ENCODE measurements around the gene SEMA3E.

Gene SEMA3E

GRCh38 chr7:83339907-83340306 is 309.0 kb downstream of the SEMA3E start:
- Histone ChIP-seq H3K4me2 (ENCODE audit: low read length) (no peak overlapping the region), H4K20me1 (ENCODE audit: insufficient read depth, low read length) (no peaks in the 10 kb centered on the region), H3K9ac (ENCODE audit: low read length) (no peak overlapping the region), H3K27me3 (ENCODE audit: insufficient read depth, low read length) (no peaks in the 10 kb centered on the region), H3F3A (ENCODE audit: insufficient read depth, low read length) (no peaks in the 10 kb centered on the region), H3K4me3 (ENCODE audit: low read depth, low read length, poor library complexity, severe bottlenecking) (no peak overlapping the region), H3K4me1 (ENCODE audit: insufficient read depth, low read length, severe bottlenecking) (no peaks in the 10 kb centered on the region), H3K27ac (ENCODE audit: low read depth, low read length, poor library complexity, severe bottlenecking) (no peak overlapping the region), H3K79me2 (ENCODE audit: insufficient read depth, low read length) (no peaks in the 10 kb centered on the region), H3K9me3 (ENCODE audit: low read length) (no peaks in the 10 kb centered on the region), H3K36me3 (ENCODE audit: insufficient read depth, low read length) (no peaks in the 10 kb centered on the region), H2AFZ (ENCODE audit: low read length) (no peak overlapping the region), H3K9me2 (ENCODE audit: low read depth, low read length) (no peaks in the 10 kb centered on the region)
- TF ChIP-seq EZH2 (IDR thresholded peaks at IDR 0.05; ENCODE audit: borderline replicate concordance, low read length) (no peak), CTCF (IDR thresholded peaks at IDR 0.05; ENCODE audit: low read length) (no peak)

- H3K4me1 ChIP-seq (ENCODE audit: insufficient read depth, low read length, severe bottlenecking): no peaks in the 10 kb centered on the region
- no peaks in the 10 kb centered on the region for H3K27me3 ChIP-seq (ENCODE audit: insufficient read depth, low read length)
- no peaks in the 10 kb centered on the region for H4K20me1 ChIP-seq (ENCODE audit: insufficient read depth, low read length)
- no peaks in the 10 kb centered on the region for H3F3A ChIP-seq (ENCODE audit: insufficient read depth, low read length)
- TF ChIP-seq CTCF (IDR thresholded peaks at IDR 0.05; ENCODE audit: low read length) (no peak), EZH2 (IDR thresholded peaks at IDR 0.05; ENCODE audit: borderline replicate concordance, low read length) (no peak)
- no peak overlapping the region for H3K4me3 ChIP-seq (ENCODE audit: low read depth, low read length, poor library complexity, severe bottlenecking)
- no peaks in the 10 kb centered on the region for H3K9me2 ChIP-seq (ENCODE audit: low read depth, low read length)
- H2AFZ ChIP-seq (ENCODE audit: low read length): no peak overlapping the region
- no peaks in the 10 kb centered on the region for H3K9me3 ChIP-seq (ENCODE audit: low read length)
- H3K27ac ChIP-seq (ENCODE audit: low read depth, low read length, poor library complexity, severe bottlenecking): no peak overlapping the region
- no peak overlapping the region for H3K4me2 ChIP-seq (ENCODE audit: low read length)
- no peaks in the 10 kb centered on the region for H3K36me3 ChIP-seq (ENCODE audit: insufficient read depth, low read length)
- H3K79me2 ChIP-seq (ENCODE audit: insufficient read depth, low read length): no peaks in the 10 kb centered on the region
- H3K9ac ChIP-seq (ENCODE audit: low read length): no peak overlapping the region
Measured at GRCh38 chr7:83338277-83338950, 310.5 kb downstream of the SEMA3E start.

- H4K20me1 ChIP-seq (ENCODE audit: insufficient read depth, low read length): no peaks in the 10 kb centered on the region
- TF ChIP-seq EZH2 (IDR thresholded peaks at IDR 0.05; ENCODE audit: borderline replicate concordance, low read length) (no peak), CTCF (IDR thresholded peaks at IDR 0.05; ENCODE audit: low read length) (no peak)
- H3K9me2 ChIP-seq (ENCODE audit: low read depth, low read length): no peaks in the 10 kb centered on the region
- H3K4me3 ChIP-seq (ENCODE audit: low read depth, low read length, poor library complexity, severe bottlenecking): no peak overlapping the region
- H2AFZ ChIP-seq (ENCODE audit: low read length): no peak overlapping the region
- no peaks in the 10 kb centered on the region for H3F3A ChIP-seq (ENCODE audit: insufficient read depth, low read length)
- no peaks in the 10 kb centered on the region for H3K36me3 ChIP-seq (ENCODE audit: insufficient read depth, low read length)
- H3K27me3 ChIP-seq (ENCODE audit: insufficient read depth, low read length): no peaks in the 10 kb centered on the region
- no peaks in the 10 kb centered on the region for H3K79me2 ChIP-seq (ENCODE audit: insufficient read depth, low read length)
- no peaks in the 10 kb centered on the region for H3K4me1 ChIP-seq (ENCODE audit: insufficient read depth, low read length, severe bottlenecking)
- H3K9me3 ChIP-seq (ENCODE audit: low read length): no peaks in the 10 kb centered on the region
- H3K27ac ChIP-seq (ENCODE audit: low read depth, low read length, poor library complexity, severe bottlenecking): no peak overlapping the region
- no peak overlapping the region for H3K9ac ChIP-seq (ENCODE audit: low read length)
- H3K4me2 ChIP-seq (ENCODE audit: low read length): no peak overlapping the region
Measured at GRCh38 chr7:83337050-83337449, 311.9 kb downstream of the SEMA3E start.

All from OCI-LY1 (cell line).